ENCODE data around the gene MACROD2. TPM values are rescaled to one million over a fixed set of nuclear protein-coding genes. Genes with fewer than 3 reads are reported as not detected.

Gene MACROD2
- polyA plus RNA-seq, 2 of the 4 experiments (the other 2 are of a cell fraction) = 0.96 to 1.3 TPM

GRCh38 chr20:15242773-15243172, 1247.5 kb downstream of the MACROD2 start:
- Histone ChIP-seq H3K4me3 (no peak overlapping the region), H3K4me2 (no peak overlapping the region), H3K27ac (no peak overlapping the region), H3K4me1 (no peaks in the 10 kb centered on the region), H3K9me3 (no peaks in the 10 kb centered on the region)
- 30% methylated on average over 3 of the region's 3 CpGs for WGBS (ENCODE audit: missing lambda C conversion rate)
- POLR2A ChIA-PET = no interaction called here
- no peak for DNase-seq (ENCODE audit: low read depth in 1 of 2, low spot score in 1 of 2)
- FAIRE-seq = no peak
- TF ChIP-seq USF2 (IDR thresholded peaks at IDR 0.05) (peak; percentile 40; the same call in 1 of the 2 replicates), PHF8 (IDR thresholded peaks at IDR 0.05; ENCODE audit: borderline replicate concordance, low read depth) (no peak), CEBPB (IDR thresholded peaks at IDR 0.05) (no peak)
- CTCF ChIA-PET = interaction anchor here (1.3 kb wide), 1 partner anchor 9 kb away, joined by 3 read pairs; no protein-coding TSS in a partner anchor
- ATAC-seq = no peak

GRCh38 chr20:15245896-15246295, 1250.6 kb downstream of the MACROD2 start:
- H3K4me1 ChIP-seq = no peaks in the 10 kb centered on the region
- POLR2A ChIA-PET = interaction anchor here (0.6 kb wide), 1 partner anchor 760 kb away, joined by 4 read pairs; no protein-coding TSS in a partner anchor
- CTCF ChIA-PET = no interaction called here
- DNase-seq (ENCODE audit: low read depth in 1 of 2, low spot score in 1 of 2) = no peak
- 16% methylated on average over 2 of the region's 2 CpGs for WGBS (ENCODE audit: missing lambda C conversion rate)
- H3K27ac ChIP-seq = no peak overlapping the region
- TF ChIP-seq EP300 (IDR thresholded peaks at IDR 0.05) (no peak), RNF2 (IDR thresholded peaks at IDR 0.05; ENCODE audit: borderline replicate concordance, low read depth) (no peak), JUN (IDR thresholded peaks at IDR 0.05) (no peak), RARB (CRISPR knock-in tag; IDR thresholded peaks at IDR 0.05) (no peak), ESRRA (IDR thresholded peaks at IDR 0.05; ENCODE audit: borderline replicate concordance, low read length) (no peak), CBX2 (IDR thresholded peaks at IDR 0.05; ENCODE audit: borderline replicate concordance, low read depth) (no peak), HMGXB4 (CRISPR knock-in tag; IDR thresholded peaks at IDR 0.05; ENCODE audit: borderline replicate concordance) (no peak), JUNB (IDR thresholded peaks at IDR 0.05) (no peak), RAD21 (conservative IDR thresholded peaks at IDR 0.05 in 1 of 2, IDR thresholded peaks at IDR 0.05 in 1 of 2) (no peak), NFE2L2 (conservative IDR thresholded peaks at IDR 0.05; ENCODE audit: low read length) (no peak), HOXA7 (CRISPR knock-in tag; IDR thresholded peaks at IDR 0.05) (no peak), ZC3H11A (IDR thresholded peaks at IDR 0.05) (no peak), FOSB (CRISPR knock-in tag; IDR thresholded peaks at IDR 0.05) (no peak)
- no peak for ATAC-seq
- no peak overlapping the region for H3K4me3 ChIP-seq
- no peaks in the 10 kb centered on the region for H3K9me3 ChIP-seq
- no peak overlapping the region for H3K4me2 ChIP-seq
- peak; percentile 86 for FAIRE-seq

GRCh38 chr20:15248618-15249395, 1253.5 kb downstream of the MACROD2 start:
- WGBS (ENCODE audit: missing lambda C conversion rate) = 68% methylated on average over 7 of the region's 7 CpGs
- FAIRE-seq = no peak
- no peak for DNase-seq (ENCODE audit: low read depth in 1 of 2, low spot score in 1 of 2)
- no peak overlapping the region for H3K27ac ChIP-seq
- no peak overlapping the region for H3K4me2 ChIP-seq
- H3K9me3 ChIP-seq = no peaks in the 10 kb centered on the region
- POLR2A ChIA-PET = no interaction called here
- no peaks in the 10 kb centered on the region for H3K4me1 ChIP-seq
- no peak for ATAC-seq
- CTCF ChIA-PET = no interaction called here
- H3K4me3 ChIP-seq = no peak overlapping the region
- TF ChIP-seq TP53 (CRISPR knock-in tag; IDR thresholded peaks at IDR 0.05) (no peak), FOSB (CRISPR knock-in tag; IDR thresholded peaks at IDR 0.05) (no peak), HOXB5 (CRISPR knock-in tag; IDR thresholded peaks at IDR 0.05) (no peak), GATA3 (IDR thresholded peaks at IDR 0.05; ENCODE audit: borderline replicate concordance) (no peak), MAFK (IDR thresholded peaks at IDR 0.05; ENCODE audit: partially characterized antibody) (no peak), FOSL2 (IDR thresholded peaks at IDR 0.05) (no peak), FOSL2 (CRISPR knock-in tag; IDR thresholded peaks at IDR 0.05) (no peak), NR3C1 (IDR thresholded peaks at IDR 0.05) (no peak), SREBF2 (IDR thresholded peaks at IDR 0.05) (no peak), HOXA7 (CRISPR knock-in tag; IDR thresholded peaks at IDR 0.05) (no peak), USF2 (IDR thresholded peaks at IDR 0.05) (no peak), RNF2 (IDR thresholded peaks at IDR 0.05; ENCODE audit: borderline replicate concordance, low read depth) (no peak), EHMT2 (IDR thresholded peaks at IDR 0.05; ENCODE audit: low read depth) (no peak)
- TF ChIP-seq, protein P1, sequence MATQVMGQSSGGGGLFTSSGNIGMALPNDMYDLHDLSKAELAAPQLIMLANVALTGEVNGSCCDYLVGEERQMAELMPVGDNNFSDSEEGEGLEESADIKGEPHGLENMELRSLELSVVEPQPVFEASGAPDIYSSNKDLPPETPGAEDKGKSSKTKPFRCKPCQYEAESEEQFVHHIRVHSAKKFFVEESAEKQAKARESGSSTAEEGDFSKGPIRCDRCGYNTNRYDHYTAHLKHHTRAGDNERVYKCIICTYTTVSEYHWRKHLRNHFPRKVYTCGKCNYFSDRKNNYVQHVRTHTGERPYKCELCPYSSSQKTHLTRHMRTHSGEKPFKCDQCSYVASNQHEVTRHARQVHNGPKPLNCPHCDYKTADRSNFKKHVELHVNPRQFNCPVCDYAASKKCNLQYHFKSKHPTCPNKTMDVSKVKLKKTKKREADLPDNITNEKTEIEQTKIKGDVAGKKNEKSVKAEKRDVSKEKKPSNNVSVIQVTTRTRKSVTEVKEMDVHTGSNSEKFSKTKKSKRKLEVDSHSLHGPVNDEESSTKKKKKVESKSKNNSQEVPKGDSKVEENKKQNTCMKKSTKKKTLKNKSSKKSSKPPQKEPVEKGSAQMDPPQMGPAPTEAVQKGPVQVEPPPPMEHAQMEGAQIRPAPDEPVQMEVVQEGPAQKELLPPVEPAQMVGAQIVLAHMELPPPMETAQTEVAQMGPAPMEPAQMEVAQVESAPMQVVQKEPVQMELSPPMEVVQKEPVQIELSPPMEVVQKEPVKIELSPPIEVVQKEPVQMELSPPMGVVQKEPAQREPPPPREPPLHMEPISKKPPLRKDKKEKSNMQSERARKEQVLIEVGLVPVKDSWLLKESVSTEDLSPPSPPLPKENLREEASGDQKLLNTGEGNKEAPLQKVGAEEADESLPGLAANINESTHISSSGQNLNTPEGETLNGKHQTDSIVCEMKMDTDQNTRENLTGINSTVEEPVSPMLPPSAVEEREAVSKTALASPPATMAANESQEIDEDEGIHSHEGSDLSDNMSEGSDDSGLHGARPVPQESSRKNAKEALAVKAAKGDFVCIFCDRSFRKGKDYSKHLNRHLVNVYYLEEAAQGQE (IDR thresholded peaks at IDR 0.05) = no peak
- TF ChIP-seq, protein P2, sequence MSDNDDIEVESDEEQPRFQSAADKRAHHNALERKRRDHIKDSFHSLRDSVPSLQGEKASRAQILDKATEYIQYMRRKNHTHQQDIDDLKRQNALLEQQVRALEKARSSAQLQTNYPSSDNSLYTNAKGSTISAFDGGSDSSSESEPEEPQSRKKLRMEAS (IDR thresholded peaks at IDR 0.05) = no peak

All from A549 (cell line).